Nephron progenitor cell (in vitro differentiated cells): Measurements from ENCODE around the gene CLDN10.
"Not testable (repeated sequence)": the region's sequence is repeated elsewhere in the genome, so short reads cannot be mapped to it uniquely, and the experiment has no call there.

Experiments used
- DNase-seq: peaks from one replicate; pipeline ENCODE4 v3.0.0; 2021
- H3K27ac Mint-ChIP-seq: 2 replicates; pipeline ENCODE4 v1.8.0; 2021; ENCODE audit warnings: mild to moderate bottlenecking, moderate library complexity, mixed read lengths
- H3K27me3 Mint-ChIP-seq: 2 replicates; pipeline ENCODE4 v1.8.0; 2021; ENCODE audit warnings: mild to moderate bottlenecking, low read depth, mixed read lengths; ENCODE audit not compliant: poor library complexity
- H3K36me3 Mint-ChIP-seq: 2 replicates; pipeline ENCODE4 v1.8.0; 2021; ENCODE audit warnings: low read depth, mixed read lengths
- H3K4me1 Mint-ChIP-seq: 2 replicates; pipeline ENCODE4 v1.8.0; 2021; ENCODE audit warnings: mixed read lengths
- H3K4me3 Mint-ChIP-seq: 2 replicates; pipeline ENCODE4 v1.8.0; 2021; ENCODE audit warnings: mild to moderate bottlenecking, moderate library complexity, mixed read lengths
- H3K9me3 Mint-ChIP-seq: 2 replicates; pipeline ENCODE4 v1.8.0; 2021; ENCODE audit warnings: mild to moderate bottlenecking, moderate library complexity, mixed read lengths
- TF ChIP-seq, protein P1 (sequence below): fragments of 200-600 bp; sonication (generic); IDR thresholded peaks from 2 replicates; pipeline ENCODE4 v1.5.0; 2021; ENCODE audit warnings: antibody characterized with exemption

The CLDN10 gene

DNA sequence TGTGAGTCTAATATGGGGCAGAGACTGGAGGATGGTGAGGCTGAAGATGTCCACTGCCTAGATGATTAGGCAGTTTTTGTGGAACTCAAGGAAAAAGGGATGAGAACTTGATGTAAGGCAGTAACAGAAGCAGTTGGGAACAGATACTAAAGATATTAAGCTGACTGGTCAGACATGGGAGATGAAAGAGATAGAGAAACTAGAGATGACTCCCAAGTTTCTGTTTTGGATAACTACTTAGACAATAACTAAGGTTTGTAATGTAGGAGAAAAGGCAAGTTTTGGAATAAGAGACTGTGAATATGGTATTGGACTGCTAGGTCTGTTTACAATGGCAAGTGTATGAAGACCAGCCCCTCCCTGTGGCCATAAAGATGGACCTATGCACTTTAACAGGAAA lies 43.5 kb upstream of the CLDN10 start:
- no peak overlapping the region for H3K27ac Mint-ChIP-seq
- H3K27me3 Mint-ChIP-seq = peaks cover 5% of the 10 kb centered on the region
- H3K9me3 Mint-ChIP-seq = no peaks in the 10 kb centered on the region
- DNase-seq = no peak
- TF ChIP-seq, protein P1, sequence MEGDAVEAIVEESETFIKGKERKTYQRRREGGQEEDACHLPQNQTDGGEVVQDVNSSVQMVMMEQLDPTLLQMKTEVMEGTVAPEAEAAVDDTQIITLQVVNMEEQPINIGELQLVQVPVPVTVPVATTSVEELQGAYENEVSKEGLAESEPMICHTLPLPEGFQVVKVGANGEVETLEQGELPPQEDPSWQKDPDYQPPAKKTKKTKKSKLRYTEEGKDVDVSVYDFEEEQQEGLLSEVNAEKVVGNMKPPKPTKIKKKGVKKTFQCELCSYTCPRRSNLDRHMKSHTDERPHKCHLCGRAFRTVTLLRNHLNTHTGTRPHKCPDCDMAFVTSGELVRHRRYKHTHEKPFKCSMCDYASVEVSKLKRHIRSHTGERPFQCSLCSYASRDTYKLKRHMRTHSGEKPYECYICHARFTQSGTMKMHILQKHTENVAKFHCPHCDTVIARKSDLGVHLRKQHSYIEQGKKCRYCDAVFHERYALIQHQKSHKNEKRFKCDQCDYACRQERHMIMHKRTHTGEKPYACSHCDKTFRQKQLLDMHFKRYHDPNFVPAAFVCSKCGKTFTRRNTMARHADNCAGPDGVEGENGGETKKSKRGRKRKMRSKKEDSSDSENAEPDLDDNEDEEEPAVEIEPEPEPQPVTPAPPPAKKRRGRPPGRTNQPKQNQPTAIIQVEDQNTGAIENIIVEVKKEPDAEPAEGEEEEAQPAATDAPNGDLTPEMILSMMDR = no peak
- no peaks in the 10 kb centered on the region for H3K4me1 Mint-ChIP-seq
- H3K36me3 Mint-ChIP-seq = no peaks in the 10 kb centered on the region
- no peak overlapping the region for H3K4me3 Mint-ChIP-seq

DNA sequence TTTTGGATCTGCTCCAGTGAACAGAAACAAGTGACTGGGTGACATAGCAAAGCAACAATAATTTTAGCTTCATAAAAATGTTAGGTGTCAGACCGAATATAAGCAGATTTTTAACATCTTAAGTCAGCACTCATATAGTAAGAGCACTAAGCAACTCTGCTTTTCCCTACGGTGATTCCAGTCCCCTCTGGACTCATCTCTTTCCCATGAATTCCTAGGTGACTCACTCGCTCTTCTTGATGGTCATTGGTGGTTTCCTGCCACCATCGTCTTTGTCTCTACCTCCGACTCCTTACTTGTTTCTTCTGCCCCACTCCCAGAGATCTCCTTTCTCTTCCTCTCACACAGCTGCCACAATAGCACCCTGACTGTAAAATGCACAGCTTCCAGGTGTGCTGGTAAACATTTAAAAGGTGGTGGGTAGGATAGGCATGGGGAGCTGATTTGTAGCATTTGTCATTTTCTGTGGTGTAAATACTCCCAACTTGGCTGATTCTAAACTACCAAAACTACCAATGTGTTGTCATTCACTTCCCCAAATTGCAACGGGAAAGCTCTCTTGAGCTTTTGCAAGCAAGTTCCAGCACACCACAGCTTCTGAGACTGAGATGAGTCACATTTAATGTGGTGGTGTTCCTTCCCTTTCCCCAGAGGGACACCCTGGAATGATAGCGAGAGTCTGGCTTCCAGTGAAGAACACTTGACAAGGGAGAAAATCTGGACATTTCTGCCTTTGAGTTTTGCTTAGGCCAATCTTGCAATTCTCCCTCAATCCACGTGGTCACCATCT lies 42.8 kb upstream of the CLDN10 start:
- DNase-seq = no peak
- TF ChIP-seq, protein P1 = no peak
- H3K9me3 Mint-ChIP-seq = no peaks in the 10 kb centered on the region
- H3K4me1 Mint-ChIP-seq = no peaks in the 10 kb centered on the region
- H3K36me3 Mint-ChIP-seq = no peaks in the 10 kb centered on the region
- H3K27me3 Mint-ChIP-seq = peaks cover 7% of the 10 kb centered on the region
- H3K4me3 Mint-ChIP-seq = no peak overlapping the region
- peak overlapping the region; percentile 64 for H3K27ac Mint-ChIP-seq

DNA sequence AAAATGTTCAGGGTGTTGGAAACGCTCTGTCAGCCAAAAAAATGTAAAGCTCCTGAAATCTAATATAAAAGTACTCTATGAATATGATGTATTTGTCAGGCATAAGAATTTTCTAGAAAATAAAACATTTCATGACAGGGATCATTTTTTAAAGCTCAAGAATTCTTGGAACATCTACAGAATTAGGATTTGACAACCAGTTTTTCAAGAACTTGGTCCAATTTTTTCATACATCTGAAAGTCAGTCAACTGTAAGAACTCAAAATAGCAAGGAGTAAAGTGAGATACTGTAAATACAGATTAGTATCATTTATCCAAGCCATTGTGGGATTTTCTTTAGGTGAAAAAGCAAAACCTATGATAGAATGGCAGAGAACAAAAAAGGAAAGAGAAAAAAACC lies 41.6 kb upstream of the CLDN10 start:
- Mint-ChIP-seq H3K4me3 (no peak overlapping the region), H3K4me1 (no peaks in the 10 kb centered on the region), H3K27me3 (peaks cover 11% of the 10 kb centered on the region), H3K36me3 (no peaks in the 10 kb centered on the region), H3K9me3 (no peaks in the 10 kb centered on the region), H3K27ac (no peak overlapping the region)
- DNase-seq = no peak
- TF ChIP-seq, protein P1 = no peak

DNA sequence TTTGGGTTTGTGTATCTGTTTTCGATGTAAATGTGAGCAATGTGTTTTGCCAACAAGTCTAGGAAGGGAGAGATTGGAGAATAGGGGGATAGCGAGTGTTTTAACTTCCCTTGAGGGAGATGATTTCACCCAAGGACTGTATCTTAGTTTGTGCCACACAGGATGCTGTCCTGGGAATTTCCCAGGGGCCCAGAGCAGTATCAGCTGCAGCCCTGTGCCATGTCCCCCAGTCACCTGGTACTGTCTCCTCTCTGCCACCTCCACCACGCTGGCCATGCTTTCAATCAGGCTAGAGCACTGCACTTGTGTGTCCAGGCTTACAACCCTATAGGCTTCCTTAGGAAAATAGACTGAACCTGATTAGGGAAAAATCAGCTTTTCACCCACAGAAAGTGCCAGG lies 40.1 kb upstream of the CLDN10 start:
- Mint-ChIP-seq H3K4me1 (no peaks in the 10 kb centered on the region), H3K36me3 (no peaks in the 10 kb centered on the region), H3K4me3 (no peak overlapping the region), H3K9me3 (no peaks in the 10 kb centered on the region), H3K27me3 (peaks cover 18% of the 10 kb centered on the region), H3K27ac (no peak overlapping the region)
- TF ChIP-seq, protein P1 = no peak
- DNase-seq = no peak

DNA sequence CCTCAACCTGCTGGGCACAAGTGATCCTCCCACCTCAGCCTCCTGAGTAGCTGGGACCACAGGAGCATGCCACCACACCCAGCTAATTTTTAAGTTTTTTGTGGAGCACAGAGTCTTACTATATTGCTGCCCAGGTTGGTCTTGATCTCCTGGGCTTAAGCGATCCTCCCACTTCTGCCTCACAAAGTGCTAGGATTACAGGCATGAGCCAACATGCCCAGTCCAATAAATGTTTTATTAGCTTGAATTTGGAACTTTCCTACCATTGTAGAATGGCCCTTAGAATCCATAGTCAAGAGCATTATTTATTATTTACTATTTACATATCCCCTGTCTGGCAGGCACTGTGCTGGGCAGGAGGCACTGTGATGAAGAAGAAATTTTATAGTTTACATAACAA lies 39.6 kb upstream of the CLDN10 start:
- H3K27me3 Mint-ChIP-seq = peaks cover 20% of the 10 kb centered on the region
- H3K9me3 Mint-ChIP-seq = no peaks in the 10 kb centered on the region
- no peaks in the 10 kb centered on the region for H3K36me3 Mint-ChIP-seq
- DNase-seq = no peak
- no peak overlapping the region for H3K4me3 Mint-ChIP-seq
- no peaks in the 10 kb centered on the region for H3K4me1 Mint-ChIP-seq
- TF ChIP-seq, protein P1 = no peak
- H3K27ac Mint-ChIP-seq = no peak overlapping the region

DNA sequence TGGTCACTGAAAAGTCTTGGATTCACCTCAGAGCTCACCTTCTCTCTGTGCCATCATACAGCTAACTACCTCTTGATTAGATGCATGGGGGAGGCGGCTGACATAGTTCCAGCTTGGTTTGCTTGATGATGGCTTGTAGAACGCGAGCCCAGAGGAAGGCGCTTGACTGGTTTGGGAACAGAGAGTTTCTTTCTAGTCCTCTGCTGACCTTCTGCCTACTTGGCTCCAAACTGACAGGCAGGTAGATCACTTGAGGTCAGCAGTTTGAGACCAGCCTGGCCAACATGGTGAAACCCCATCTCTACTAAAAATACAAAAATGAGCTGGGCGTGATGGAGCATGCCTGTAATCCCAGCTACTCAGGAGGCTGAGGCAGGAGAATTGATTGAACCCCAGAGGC lies 36.9 kb upstream of the CLDN10 start:
- H3K27ac Mint-ChIP-seq, H3K4me3 Mint-ChIP-seq, H3K9me3 Mint-ChIP-seq, H3K36me3 Mint-ChIP-seq, H3K4me1 Mint-ChIP-seq, DNase-seq: not testable (repeated sequence)
- H3K27me3 Mint-ChIP-seq = peaks cover 20% of the 10 kb centered on the region
